Mesodermal cell (in vitro differentiated cells): ENCODE data around the gene DNAJC1.

Experiments used
- H3K27ac ChIP-seq: 2 replicates; pipeline ENCODE4 v1.7.0; 2013; ENCODE audit warnings: mild to moderate bottlenecking, low read depth, low read length, moderate library complexity; ENCODE audit not compliant: severe bottlenecking
- H3K36me3 ChIP-seq: 2 replicates; pipeline ENCODE4 v1.7.1; 2013; ENCODE audit warnings: mild to moderate bottlenecking, low read length, moderate library complexity; ENCODE audit not compliant: control insufficient read depth, insufficient read depth
- H3K4me1 ChIP-seq: one replicate; pipeline ENCODE4 v1.7.1; 2013; ENCODE audit warnings: mild to moderate bottlenecking, low read length; ENCODE audit not compliant: insufficient read depth, control insufficient read depth, poor library complexity, severe bottlenecking
- H3K4me3 ChIP-seq: 2 replicates; pipeline ENCODE4 v1.7.0; 2013; ENCODE audit warnings: low read length, control low read depth, mild to moderate bottlenecking; ENCODE audit not compliant: insufficient read depth, poor library complexity, severe bottlenecking; ENCODE audit errors: extremely low read depth
- H3K9me3 ChIP-seq: 2 replicates; pipeline ENCODE4 v1.7.1; 2013; ENCODE audit warnings: mild to moderate bottlenecking, low read length, moderate library complexity; ENCODE audit not compliant: control insufficient read depth
- WGBS, 2 experiments: methylation state at CpG; one replicate each; pipeline ENCODE4 v1.1.5; 2013; ENCODE audit warnings: missing lambda C conversion rate in 2 of 2; ENCODE audit not compliant: insufficient coverage in 2 of 2; 5-methylcytosine and 5-hydroxymethylcytosine counted together

The DNAJC1 gene

DNA sequence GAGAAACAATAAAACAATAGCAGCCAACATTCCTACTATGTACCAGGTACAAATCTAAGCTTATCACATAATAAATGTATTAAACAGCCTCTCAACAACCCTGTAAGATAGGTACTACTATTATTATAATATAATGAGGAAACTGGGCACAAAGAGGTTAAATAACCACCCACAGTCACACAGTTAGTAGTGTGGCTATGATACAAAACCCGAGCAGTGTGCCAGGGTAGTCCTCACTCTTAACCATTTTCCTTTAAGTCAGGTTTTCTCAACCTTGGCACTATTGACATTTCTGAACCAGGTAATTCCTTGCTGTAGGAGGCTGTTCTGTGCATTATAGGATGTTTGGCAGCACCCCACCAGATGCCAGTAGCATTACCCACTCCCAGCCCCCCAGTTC lies 48.8 kb downstream of the DNAJC1 start:
- Histone ChIP-seq H3K36me3 (no peaks in the 10 kb centered on the region), H3K27ac (no peak overlapping the region), H3K4me3 (no peak overlapping the region), H3K4me1 (no peaks in the 10 kb centered on the region), H3K9me3 (no peaks in the 10 kb centered on the region)
- no CpG with 5 or more reads among the region's 1 CpG for WGBS, 2 experiments

DNA sequence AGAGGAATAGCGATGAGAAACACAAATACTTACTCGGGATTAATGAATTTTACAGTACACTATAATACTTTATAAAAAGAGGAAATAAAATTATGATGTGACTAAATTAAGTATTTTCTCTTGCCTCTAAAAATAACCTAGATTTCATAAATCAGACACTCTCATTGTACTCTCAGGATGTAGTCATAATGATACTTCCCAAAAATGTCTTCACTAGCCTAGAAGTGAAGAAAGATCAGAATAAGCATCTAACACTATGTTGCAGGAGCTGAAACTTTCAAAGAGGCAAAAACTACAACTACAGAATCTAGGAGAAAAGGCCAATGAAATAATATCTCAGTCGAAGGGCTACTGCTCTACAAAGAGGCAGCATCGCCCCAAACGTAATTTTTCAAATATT lies 49.4 kb downstream of the DNAJC1 start:
- no peak overlapping the region for H3K27ac ChIP-seq
- no peak overlapping the region for H3K4me3 ChIP-seq
- no peaks in the 10 kb centered on the region for H3K9me3 ChIP-seq
- H3K36me3 ChIP-seq: no peaks in the 10 kb centered on the region
- H3K4me1 ChIP-seq: no peaks in the 10 kb centered on the region
- WGBS, 2 experiments: no CpG with 5 or more reads among the region's 5 CpGs

DNA sequence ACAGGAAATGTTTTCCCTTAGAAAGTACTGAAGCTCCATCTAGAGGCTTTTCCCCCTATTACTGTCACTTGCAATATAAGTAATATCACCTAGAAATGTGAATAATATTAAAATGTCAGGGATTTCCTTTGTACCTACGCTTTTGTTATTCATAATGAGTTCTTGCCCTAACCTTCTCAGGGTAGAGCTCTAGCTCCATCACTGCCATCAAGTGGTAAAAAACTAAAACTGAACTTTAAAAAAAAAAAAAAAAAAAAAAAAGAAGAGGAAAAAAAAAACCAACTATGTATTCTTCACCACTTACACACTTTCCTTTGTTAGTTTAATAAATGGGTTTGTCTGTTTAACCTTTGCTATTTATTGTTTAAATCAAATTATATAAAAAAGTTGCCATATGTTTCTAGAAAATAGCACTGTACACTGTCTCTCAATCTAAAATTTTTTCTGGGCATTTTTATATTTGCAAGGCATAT lies 49.9 kb downstream of the DNAJC1 start:
- no peak overlapping the region for H3K4me3 ChIP-seq
- no peaks in the 10 kb centered on the region for H3K9me3 ChIP-seq
- no peaks in the 10 kb centered on the region for H3K36me3 ChIP-seq
- no peak overlapping the region for H3K27ac ChIP-seq
- whole genome bisulfite sequencing, 2 experiments: no CpG with 5 or more reads among the region's 1 CpG
- H3K4me1 ChIP-seq: no peaks in the 10 kb centered on the region

DNA sequence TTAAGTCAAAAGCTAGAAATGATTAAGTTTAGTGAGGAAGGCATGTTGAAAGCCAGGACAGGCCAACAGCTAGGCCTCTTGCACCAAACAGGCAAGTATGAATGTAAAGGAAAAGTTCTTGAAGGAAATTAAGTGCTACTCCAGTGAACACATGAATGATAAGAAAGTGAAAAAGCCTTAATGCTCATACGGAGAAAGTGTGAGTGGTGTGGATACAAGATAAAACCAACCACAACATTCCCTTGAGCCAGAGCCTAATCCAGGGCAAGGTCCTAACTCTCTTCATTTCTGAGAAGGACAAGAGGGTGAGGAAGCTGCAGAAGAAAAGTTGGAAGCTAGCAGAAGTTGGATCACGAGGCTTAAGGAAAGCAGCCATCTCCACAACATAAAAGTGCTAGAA lies 53.0 kb downstream of the DNAJC1 start:
- 100% methylated on average over 1 of the region's 2 CpGs; no CpG with 5 or more reads in 1 of the 2 experiments for WGBS, 2 experiments

DNA sequence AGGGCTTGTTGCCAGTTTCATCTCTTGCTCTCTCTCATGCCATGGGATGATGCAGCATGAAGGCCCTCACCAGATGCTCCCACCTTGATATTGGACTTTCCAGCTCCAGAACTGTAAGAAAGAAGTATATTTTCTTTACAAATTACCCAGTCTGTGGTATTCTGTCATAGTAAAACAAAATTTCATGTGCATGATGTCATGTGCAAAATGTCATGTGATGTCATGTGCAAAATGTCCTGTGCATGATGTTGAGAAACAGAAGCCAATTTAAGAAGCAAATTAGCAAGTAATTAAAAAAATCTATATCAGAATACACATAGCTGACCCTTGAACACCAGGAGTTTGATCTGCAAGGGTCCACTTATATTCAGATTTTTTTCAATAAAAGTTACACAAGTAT lies 56.6 kb downstream of the DNAJC1 start:
- Histone ChIP-seq H3K9me3 (no peaks in the 10 kb centered on the region), H3K4me1 (no peaks in the 10 kb centered on the region), H3K4me3 (no peak overlapping the region), H3K27ac (no peak overlapping the region), H3K36me3 (no peaks in the 10 kb centered on the region)

More for the DNA sequence above, 53.0 kb downstream of the DNAJC1 start:
- Histone ChIP-seq H3K4me1 (no peaks in the 10 kb centered on the region), H3K4me3 (no peak overlapping the region), H3K27ac (no peak overlapping the region), H3K9me3 (no peaks in the 10 kb centered on the region), H3K36me3 (no peaks in the 10 kb centered on the region)

DNA sequence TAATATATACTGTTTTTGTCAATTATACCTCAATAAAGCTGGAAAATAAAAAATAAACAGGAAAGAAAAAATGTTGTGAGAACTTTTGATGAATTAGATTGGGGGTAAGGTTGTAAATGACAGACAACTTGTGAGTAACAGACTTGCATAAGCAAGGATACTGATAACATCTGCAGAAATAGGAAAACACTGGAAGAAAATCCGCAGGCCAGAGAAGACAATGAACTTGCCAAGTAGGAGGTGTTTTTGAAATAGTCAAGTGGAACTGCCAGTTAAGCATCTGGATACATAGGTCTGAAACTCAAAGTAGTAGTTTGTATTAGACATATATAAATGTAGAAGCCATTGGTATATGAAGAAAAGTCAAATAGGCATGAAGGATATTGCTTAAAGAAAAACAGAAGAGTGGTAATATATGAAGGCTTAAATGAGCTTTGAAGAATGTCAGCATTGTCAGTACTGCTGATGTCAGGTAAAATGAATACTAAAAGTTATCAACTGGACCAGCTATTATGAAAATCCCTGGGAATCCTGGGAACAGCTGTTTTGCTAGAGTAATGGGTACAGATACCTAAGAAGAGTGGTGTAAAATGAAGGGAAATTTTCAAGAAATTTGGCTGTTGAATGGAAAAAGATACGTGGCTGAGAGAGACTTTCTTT lies 58.7 kb downstream of the DNAJC1 start:
- H3K4me1 ChIP-seq: no peaks in the 10 kb centered on the region

DNA sequence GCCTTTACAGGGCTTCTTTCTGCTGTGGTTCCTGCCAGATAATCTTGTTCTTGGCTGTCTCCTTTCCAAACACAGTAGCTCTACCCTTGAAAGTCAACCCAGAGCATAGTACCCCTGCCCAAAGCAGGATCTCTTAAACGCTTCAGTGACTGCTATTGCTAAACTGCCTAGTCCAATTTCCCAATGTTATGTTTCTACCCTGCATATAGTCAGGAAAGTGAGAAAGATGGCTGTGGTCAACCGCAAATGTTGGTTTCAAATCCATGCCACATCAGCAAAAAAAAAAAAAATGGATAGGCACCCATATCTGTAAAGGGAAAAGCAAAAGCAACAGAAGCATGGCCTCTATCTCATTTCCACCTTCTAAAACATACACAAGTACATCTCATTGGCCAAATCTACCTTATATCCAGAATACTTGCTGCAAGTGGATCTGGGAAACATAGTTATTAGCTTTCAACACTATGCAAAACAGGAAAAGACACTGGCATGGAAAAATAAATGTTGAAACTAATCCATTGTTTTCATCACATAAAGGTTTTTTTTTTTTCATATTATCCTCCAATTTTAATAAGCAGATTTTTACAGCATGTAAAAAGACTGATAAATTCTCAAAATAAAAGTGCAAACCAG lies 59.8 kb downstream of the DNAJC1 start:
- H3K27ac ChIP-seq: no peak overlapping the region
- no peak overlapping the region for H3K4me3 ChIP-seq
- no peaks in the 10 kb centered on the region for H3K9me3 ChIP-seq
- no peaks in the 10 kb centered on the region for H3K4me1 ChIP-seq
- H3K36me3 ChIP-seq: no peaks in the 10 kb centered on the region
- 100% methylated on average over 1 of the region's 2 CpGs; no CpG with 5 or more reads in 1 of the 2 experiments for WGBS, 2 experiments

More for the DNA sequence above, 58.7 kb downstream of the DNAJC1 start:
- H3K27ac ChIP-seq: no peak overlapping the region
- H3K4me3 ChIP-seq: no peak overlapping the region
- H3K36me3 ChIP-seq: no peaks in the 10 kb centered on the region
- WGBS, 2 experiments: 89 to 92% methylated on average over 1 of the region's 2 CpGs
- H3K9me3 ChIP-seq: no peaks in the 10 kb centered on the region

DNA sequence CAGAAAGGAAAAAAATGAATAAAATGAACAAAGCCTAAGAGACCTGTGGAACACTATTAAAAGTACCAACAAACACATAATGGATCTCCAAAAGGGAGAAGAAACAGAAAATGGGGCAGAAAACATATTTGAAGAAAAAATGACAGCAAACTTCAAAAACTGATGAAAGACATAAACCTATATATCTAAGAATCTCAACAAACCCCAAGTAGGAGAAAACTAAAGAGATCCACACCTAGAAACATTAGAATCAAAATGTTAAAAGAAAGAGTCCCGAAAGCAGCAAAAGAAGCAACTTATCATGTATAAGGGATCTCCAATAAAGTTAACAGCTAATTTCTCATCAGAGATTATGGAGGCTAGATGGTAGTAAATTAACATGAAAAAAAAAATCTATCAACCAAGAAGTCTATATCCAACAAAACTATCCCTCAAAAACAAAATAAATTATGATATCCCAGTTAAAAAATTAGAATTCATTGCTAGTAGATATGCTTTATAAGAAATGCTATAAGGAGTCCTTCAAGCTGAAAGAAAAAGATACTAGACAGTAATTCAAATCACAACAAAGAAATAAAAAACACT lies 68.0 kb downstream of the DNAJC1 start:
- H3K4me1 ChIP-seq: no peaks in the 10 kb centered on the region
- peaks cover 11% of the 10 kb centered on the region for H3K9me3 ChIP-seq
- H3K36me3 ChIP-seq: no peaks in the 10 kb centered on the region
- H3K27ac ChIP-seq: no peak overlapping the region
- no CpG with 5 or more reads among the region's 1 CpG for WGBS, 2 experiments
- H3K4me3 ChIP-seq: no peak overlapping the region

DNA sequence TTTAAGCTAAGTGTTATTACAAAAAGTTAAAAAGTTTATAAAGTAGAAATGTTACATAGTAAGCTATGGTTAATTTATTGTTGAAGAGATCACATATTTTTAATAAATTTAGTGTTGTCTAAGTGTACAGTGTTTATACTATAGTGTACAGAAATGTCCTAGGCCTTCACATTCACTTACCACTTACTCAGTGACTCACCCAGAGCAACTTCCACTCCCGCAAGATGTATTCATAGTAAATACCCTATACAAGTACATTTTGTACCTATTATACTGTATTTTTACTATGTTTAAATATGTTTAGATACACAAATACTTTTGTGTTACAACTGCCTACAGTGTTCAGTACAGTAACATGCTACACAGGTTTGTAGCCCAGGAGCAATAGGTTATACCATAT lies 69.2 kb downstream of the DNAJC1 start:
- Histone ChIP-seq H3K4me1 (peaks cover 2% of the 10 kb centered on the region), H3K36me3 (no peaks in the 10 kb centered on the region), H3K9me3 (peaks cover 11% of the 10 kb centered on the region), H3K4me3 (no peak overlapping the region), H3K27ac (no peak overlapping the region)
- WGBS, 2 experiments: no CpG with 5 or more reads among the region's 1 CpG

DNA sequence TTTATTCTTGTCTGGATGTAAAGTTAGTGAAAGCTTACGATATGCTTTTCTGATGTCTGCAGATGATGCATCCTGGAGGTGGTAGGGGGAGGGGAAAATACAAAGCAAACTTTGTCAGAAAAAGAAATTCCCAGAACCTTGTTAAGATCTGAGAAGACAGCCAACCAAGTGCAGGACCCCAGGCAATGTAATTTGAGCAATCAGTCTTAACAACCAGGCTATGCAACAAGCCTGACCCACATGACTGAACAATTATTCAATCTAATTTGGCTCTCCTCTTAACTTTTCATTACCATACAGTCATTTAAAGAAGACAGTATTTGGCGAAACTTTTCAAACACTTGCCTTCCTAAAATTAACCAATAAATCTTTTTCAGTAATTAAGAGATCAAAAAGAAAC lies 74.5 kb downstream of the DNAJC1 start:
- no peaks in the 10 kb centered on the region for H3K9me3 ChIP-seq
- no peaks in the 10 kb centered on the region for H3K36me3 ChIP-seq
- H3K27ac ChIP-seq: no peak overlapping the region
- 67 to 80% methylated on average over 1 of the region's 2 CpGs for WGBS, 2 experiments
- no peak overlapping the region for H3K4me3 ChIP-seq
- peaks cover 22% of the 10 kb centered on the region for H3K4me1 ChIP-seq
